PC-3 (cell line): ENCODE measurements around the gene TNIP1. TPM values are rescaled to one million over a fixed set of nuclear protein-coding genes. Genes with fewer than 3 reads are reported as not detected.
A peak's percentile ranks its signal among the peaks of the same experiment; 100 is the strongest.

ENCODE experiments used
- ATAC-seq: fragments of 200-7000 bp; cut with Tn5 transposase; 2 replicates; pipeline ENCODE4 v1.9.1; 2020; ENCODE audit warnings: mild to moderate bottlenecking, moderate library complexity
- BruUV-seq: library from RNA; stranded (reverse); fragments of 400-500 nt; replicated peaks from 2 replicates; lab custom pipeline; 2021; lab: Mats Ljungman, UMichigan
- CTCF ChIA-PET: fragments of 300-600 bp; sonication (Branson Sonifier 250); formaldehyde crosslinking; loops from one replicate; lab custom pipeline; 2022; ENCODE audit warnings: antibody characterized with exemption; lab: Charles Lee
- POLR2A ChIA-PET: fragments of 300-600 bp; sonication (Branson Sonifier 250); formaldehyde crosslinking; loops from one replicate; lab custom pipeline; 2022; ENCODE audit warnings: antibody characterized with exemption; ENCODE audit not compliant: unreplicated experiment; lab: Charles Lee
- DNase-seq: peaks from one replicate; pipeline ENCODE4 v3.0.0-alpha.2; 2015
- H2AFZ ChIP-seq: fragments of 300-600 bp; sonication (generic); 2 replicates; pipeline ENCODE4 v1.6.0; 2016; ENCODE audit warnings: antibody characterized with exemption, low read length
- H3F3A ChIP-seq: fragments of 300-600 bp; sonication (generic); one replicate; pipeline ENCODE4 v1.6.0; 2017; ENCODE audit warnings: antibody characterized with exemption, low read length, control low read depth, mild to moderate bottlenecking; ENCODE audit not compliant: unreplicated experiment
- H3K27ac ChIP-seq: fragments of 300-600 bp; sonication (generic); 2 replicates; pipeline ENCODE4 v1.5.1; 2016; ENCODE audit warnings: mild to moderate bottlenecking, low read length
- H3K27me3 ChIP-seq: fragments of 300-600 bp; sonication (generic); 2 replicates; pipeline ENCODE4 v1.6.1; 2016; ENCODE audit warnings: low read length, mixed read lengths
- H3K36me3 ChIP-seq: fragments of 300-600 bp; sonication (generic); 2 replicates; pipeline ENCODE4 v1.6.1; 2016; ENCODE audit warnings: low read depth, mixed run types, low read length, mixed read lengths
- H3K4me1 ChIP-seq: fragments of 300-600 bp; sonication (generic); 2 replicates; pipeline ENCODE4 v1.5.1; 2016; ENCODE audit warnings: low read length; ENCODE audit not compliant: insufficient read depth
- H3K4me2 ChIP-seq: fragments of 300-600 bp; sonication (generic); 2 replicates; pipeline ENCODE4 v1.6.0; 2016; ENCODE audit warnings: low read length
- H3K4me3 ChIP-seq: fragments of 300-600 bp; sonication (generic); 2 replicates; pipeline ENCODE4 v1.5.1; 2016; ENCODE audit warnings: mild to moderate bottlenecking, low read length, mixed read lengths
- H3K79me2 ChIP-seq: fragments of 300-600 bp; sonication (generic); 2 replicates; pipeline ENCODE4 v1.6.1; 2017; ENCODE audit warnings: low read length, mixed read lengths
- H3K9ac ChIP-seq: fragments of 300-600 bp; sonication (generic); 2 replicates; pipeline ENCODE4 v1.6.0; 2016; ENCODE audit warnings: mild to moderate bottlenecking, low read length
- H3K9me2 ChIP-seq: fragments of 300-600 bp; sonication (generic); replicated peaks from 2 replicates; pipeline ENCODE4 v1.6.1; 2016; ENCODE audit warnings: mixed run types, low read length, mixed read lengths
- H3K9me3 ChIP-seq: fragments of 300-600 bp; sonication (generic); 2 replicates; pipeline ENCODE4 v1.6.1; 2016; ENCODE audit warnings: low read length, mixed read lengths
- H4K20me1 ChIP-seq: fragments of 300-600 bp; sonication (generic); 2 replicates; pipeline ENCODE4 v1.6.1; 2016; ENCODE audit warnings: low read length, mixed read lengths
- CTCF ChIP-seq: fragments of 300-600 bp; sonication (generic); conservative IDR thresholded peaks from 2 replicates; pipeline ENCODE4 v1.5.1; 2017; ENCODE audit warnings: antibody characterized with exemption, low read depth, mild to moderate bottlenecking, low read length
- EZH2 ChIP-seq: fragments of 300-600 bp; sonication (generic); IDR thresholded peaks from one replicate; pipeline ENCODE4 v1.6.1; 2017; ENCODE audit warnings: antibody characterized with exemption, mild to moderate bottlenecking, low read length; ENCODE audit not compliant: unreplicated experiment
- EZH2phosphoT487 ChIP-seq: fragments of 300-600 bp; sonication (generic); IDR thresholded peaks from 2 replicates; pipeline ENCODE4 v1.6.1; 2018; ENCODE audit warnings: mild to moderate bottlenecking, antibody characterized with exemption, low read length, borderline replicate concordance
- intact Hi-C: fragments of 100-400 bp; cut with micrococcal nuclease; formaldehyde crosslinking; loops from 2 replicates; pipeline ENCODE4 v1.9.0; 2023
- total RNA-seq: library from RNA; depleted of rRNA; stranded (reverse); fragments of >200 nt; gene quantifications from 2 replicates; pipeline ENCODE4 v1.2.3, GENCODE V29; 2014

The TNIP1 gene
- total RNA-seq, 1 experiment from 2014 or later, result 90.0 TPM

- DNase-seq, result no peak
- ATAC-seq, result no peak
- Histone ChIP-seq H3K4me1 (no peaks in the 10 kb centered on the region), H3K36me3 (peaks cover 18% of the 10 kb centered on the region), H3K27me3 (no peaks in the 10 kb centered on the region), H4K20me1 (no peaks in the 10 kb centered on the region), H3K4me3 (no peak overlapping the region), H2AFZ (no peak overlapping the region), H3K79me2 (no peaks in the 10 kb centered on the region), H3K9me3 (no peaks in the 10 kb centered on the region), H3K9ac (no peak overlapping the region), H3K27ac (no peak overlapping the region), H3K9me2 (no peaks in the 10 kb centered on the region), H3F3A (no peaks in the 10 kb centered on the region), H3K4me2 (no peak overlapping the region)
- POLR2A ChIA-PET, result no interaction called here
- CTCF ChIA-PET, result no interaction called here
- intact Hi-C loops, result no loop called here
- BruUV-seq, result no TSS peak
- no peak for TF ChIP-seq CTCF
- no peak for TF ChIP-seq EZH2
- no peak for TF ChIP-seq EZH2phosphoT487
Measured at GRCh38 chr5:151128817-151129216, 48.0 kb upstream of the TNIP1 start.

GRCh38 chr5:151127926-151128325 is 47.1 kb upstream of the TNIP1 start:
- no peak for ATAC-seq
- Histone ChIP-seq H3K9ac (no peak overlapping the region), H4K20me1 (no peaks in the 10 kb centered on the region), H2AFZ (no peak overlapping the region), H3F3A (no peaks in the 10 kb centered on the region), H3K4me2 (no peak overlapping the region), H3K27ac (no peak overlapping the region), H3K4me1 (no peaks in the 10 kb centered on the region), H3K27me3 (no peaks in the 10 kb centered on the region), H3K4me3 (no peak overlapping the region), H3K9me3 (no peaks in the 10 kb centered on the region), H3K9me2 (no peaks in the 10 kb centered on the region), H3K79me2 (no peaks in the 10 kb centered on the region), H3K36me3 (peaks cover 11% of the 10 kb centered on the region)
- no peak for TF ChIP-seq CTCF
- TF ChIP-seq EZH2, result no peak
- no peak for TF ChIP-seq EZH2phosphoT487
- ChIA-PET POLR2A (no interaction called here), CTCF (no interaction called here)
- no TSS peak for BruUV-seq
- no peak for DNase-seq
- intact Hi-C loops, result no loop called here

- peak; percentile 70 for ATAC-seq
Measured at GRCh38 chr5:151126199-151126645, 45.4 kb upstream of the TNIP1 start.

More at GRCh38 chr5:151126199-151126645, 45.4 kb upstream of the TNIP1 start:
- H2AFZ ChIP-seq, result no peak overlapping the region
- no peak overlapping the region for H3K4me2 ChIP-seq
- H3K9ac ChIP-seq, result no peak overlapping the region
- TF ChIP-seq CTCF (peak; percentile 91), EZH2 (no peak), EZH2phosphoT487 (no peak)
- no peak overlapping the region for H3K4me3 ChIP-seq
- no peaks in the 10 kb centered on the region for H3K79me2 ChIP-seq
- DNase-seq, result peak; percentile 64
- H3K36me3 ChIP-seq, result peaks cover 21% of the 10 kb centered on the region
- H3F3A ChIP-seq, result no peaks in the 10 kb centered on the region
- CTCF ChIA-PET, result interaction anchor here (0.5 to 1.9 kb wide), 9 partner anchors 39 to 526 kb away, joined by 3 to 25 read pairs (median 5); partner anchors contain the start of gene GM2A
- no peaks in the 10 kb centered on the region for H3K9me3 ChIP-seq
- H3K27me3 ChIP-seq, result no peaks in the 10 kb centered on the region
- no peaks in the 10 kb centered on the region for H3K4me1 ChIP-seq
- intact Hi-C loops, result loop anchor here (1.0 kb wide), 2 partner anchors 39 to 113 kb away; no protein-coding TSS in a partner anchor
- no peaks in the 10 kb centered on the region for H3K9me2 ChIP-seq
- no peak overlapping the region for H3K27ac ChIP-seq
- POLR2A ChIA-PET, result no interaction called here
- no peaks in the 10 kb centered on the region for H4K20me1 ChIP-seq
- no TSS peak for BruUV-seq
